ENCODE data around the gene TMPRSS13. TPM values are rescaled to one million over a fixed set of nuclear protein-coding genes. Genes with fewer than 3 reads are reported as not detected.

The TMPRSS13 gene
- polyA plus RNA-seq, 1 experiment: not detected

DNA sequence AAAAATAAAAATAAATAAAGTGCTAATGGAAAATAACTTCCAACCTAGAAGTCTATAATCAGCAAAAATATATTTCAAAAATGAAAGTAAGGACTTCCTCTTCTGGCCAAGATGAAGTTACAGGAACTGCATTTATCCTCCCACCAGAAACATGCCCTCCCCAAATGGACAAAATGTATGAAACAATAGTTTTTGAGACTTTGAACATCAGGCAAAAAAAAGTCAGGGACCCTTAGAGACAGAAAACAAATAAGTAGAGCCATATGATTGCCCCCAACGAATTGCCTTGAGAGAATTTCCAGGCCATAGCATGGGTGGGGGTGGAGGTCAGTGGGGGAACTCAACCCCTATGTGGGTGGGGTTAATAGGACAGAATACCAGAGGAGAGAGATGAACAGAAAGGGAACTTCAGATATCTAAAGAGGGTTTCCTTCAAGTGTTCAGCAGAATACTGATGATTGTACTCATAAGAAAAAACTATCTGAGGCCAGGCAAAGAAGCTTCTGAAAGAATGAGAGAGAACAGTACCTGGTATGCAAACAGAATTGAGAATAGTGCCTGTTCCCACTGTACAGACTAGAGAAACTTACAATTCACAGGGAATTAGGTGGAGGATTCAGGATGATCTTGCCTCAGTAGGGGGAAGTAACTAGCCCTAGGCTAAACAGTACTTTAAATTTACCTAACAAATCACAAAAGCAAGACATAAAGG lies 30.4 kb upstream of the TMPRSS13 start:
- no peak for TF ChIP-seq CTCF (IDR thresholded peaks at IDR 0.05; ENCODE audit: low read depth, low read length)
- ChIA-PET POLR2A (no interaction called here), CTCF (interaction anchor here (1.5 to 1.7 kb wide), 2 partner anchors 13 to 141 kb away, joined by 5 read pairs; no protein-coding TSS in a partner anchor)

GRCh38 chr11:117958949-117959348 lies 29.7 kb upstream of the TMPRSS13 start:
- ChIA-PET POLR2A (no interaction called here), CTCF (no interaction called here)
- Histone ChIP-seq H3K9me3 (ENCODE audit: control insufficient read depth, insufficient read depth, low read length) (no peaks in the 10 kb centered on the region), H3K27me3 (ENCODE audit: control insufficient read depth, insufficient read depth, low read length) (no peaks in the 10 kb centered on the region), H3K27ac (ENCODE audit: low read depth, low read length) (no peak overlapping the region), H3K4me3 (ENCODE audit: low read depth, low read length) (no peak overlapping the region)
- DNase-seq (ENCODE audit: low read depth, low spot score): no peak
- no peak for TF ChIP-seq CTCF (IDR thresholded peaks at IDR 0.05; ENCODE audit: low read depth, low read length)

More for the DNA sequence above, 30.4 kb upstream of the TMPRSS13 start:
- no peaks in the 10 kb centered on the region for H3K27me3 ChIP-seq (ENCODE audit: control insufficient read depth, insufficient read depth, low read length)
- no peaks in the 10 kb centered on the region for H3K9me3 ChIP-seq (ENCODE audit: control insufficient read depth, insufficient read depth, low read length)
- H3K27ac ChIP-seq (ENCODE audit: low read depth, low read length): no peak overlapping the region
- H3K4me3 ChIP-seq (ENCODE audit: low read depth, low read length): no peak overlapping the region
- DNase-seq (ENCODE audit: low read depth, low spot score): no peak

- H3K9me3 ChIP-seq (ENCODE audit: control insufficient read depth, insufficient read depth, low read length): no peaks in the 10 kb centered on the region
- CTCF ChIA-PET: interaction anchor here (1.0 to 3.0 kb wide), 3 partner anchors 135 to 528 kb away, joined by 3 to 18 read pairs (median 3); no protein-coding TSS in a partner anchor
- no peak for DNase-seq (ENCODE audit: low read depth, low spot score)
- H3K4me3 ChIP-seq (ENCODE audit: low read depth, low read length): no peak overlapping the region
- no peak overlapping the region for H3K27ac ChIP-seq (ENCODE audit: low read depth, low read length)
- POLR2A ChIA-PET: no interaction called here
- peaks cover 14% of the 10 kb centered on the region for H3K27me3 ChIP-seq (ENCODE audit: control insufficient read depth, insufficient read depth, low read length)
- no peak for TF ChIP-seq CTCF (IDR thresholded peaks at IDR 0.05; ENCODE audit: low read depth, low read length)
Observed at GRCh38 chr11:117953024-117953671, 23.9 kb upstream of the TMPRSS13 start.

GRCh38 chr11:117950993-117951961 lies 22.1 kb upstream of the TMPRSS13 start:
- peaks cover 14% of the 10 kb centered on the region for H3K27me3 ChIP-seq (ENCODE audit: control insufficient read depth, insufficient read depth, low read length)
- CTCF ChIA-PET: interaction anchor here (1.0 to 3.0 kb wide), 6 partner anchors 107 to 525 kb away, joined by 3 to 18 read pairs (median 4); no protein-coding TSS in a partner anchor
- H3K4me3 ChIP-seq (ENCODE audit: low read depth, low read length): no peak overlapping the region
- no peak overlapping the region for H3K27ac ChIP-seq (ENCODE audit: low read depth, low read length)
- POLR2A ChIA-PET: no interaction called here
- TF ChIP-seq CTCF (IDR thresholded peaks at IDR 0.05; ENCODE audit: low read depth, low read length): no peak
- no peaks in the 10 kb centered on the region for H3K9me3 ChIP-seq (ENCODE audit: control insufficient read depth, insufficient read depth, low read length)
- no peak for DNase-seq (ENCODE audit: low read depth, low spot score)

Data from AG04450 (cell line).